SK-N-SH treated with all-trans-retinoic acid at 6 μM for 48 hours (cell line): ENCODE data around the gene OTOA.
A peak's percentile ranks its signal among the peaks of the same experiment; 100 is the strongest.

Source experiments
- ATAC-seq: fragments of 200-7000 bp; cut with Tn5 transposase; 3 replicates; pipeline ENCODE4 v1.9.1; 2020; ENCODE audit warnings: mild to moderate bottlenecking, moderate library complexity
- ARNTL ChIP-seq: fragments of 450-650 bp; formaldehyde crosslinking; IDR thresholded peaks from 2 replicates; pipeline ENCODE4 v1.5.0; 2020; ENCODE audit warnings: low read depth, mild to moderate bottlenecking, moderate library complexity, borderline replicate concordance
- BACH2 ChIP-seq: fragments of 250-450 bp; sonication (Bioruptor Pico); IDR thresholded peaks from 2 replicates; pipeline ENCODE4 v1.9.0; 2021; ENCODE audit warnings: mild to moderate bottlenecking, borderline replicate concordance
- CSDC2 ChIP-seq: fragments of 250-450 bp; sonication (Bioruptor Pico); IDR thresholded peaks from 2 replicates; pipeline ENCODE4 v1.5.0; 2020; ENCODE audit warnings: mild to moderate bottlenecking, moderate library complexity
- CSRNP3 ChIP-seq: fragments of 250-450 bp; sonication (Bioruptor Pico); IDR thresholded peaks from 2 replicates; pipeline ENCODE4 v1.5.1; 2021; ENCODE audit warnings: mild to moderate bottlenecking, moderate library complexity
- ESRRG ChIP-seq: fragments of 250-450 bp; sonication (Bioruptor Pico); IDR thresholded peaks from 2 replicates; pipeline ENCODE4 v1.6.1; 2021; ENCODE audit warnings: mild to moderate bottlenecking
- GLIS3 ChIP-seq: fragments of 250-450 bp; sonication (Bioruptor Pico); IDR thresholded peaks from 2 replicates; pipeline ENCODE4 v1.5.0; 2020; ENCODE audit warnings: mild to moderate bottlenecking, moderate library complexity
- ISL1 ChIP-seq: fragments of 250-450 bp; sonication (Bioruptor Pico); IDR thresholded peaks from 2 replicates; pipeline ENCODE4 v2.1.2; 2022; ENCODE audit warnings: mild to moderate bottlenecking, moderate library complexity
- OSR1 ChIP-seq: fragments of 250-450 bp; sonication (Bioruptor Pico); IDR thresholded peaks from 2 replicates; pipeline ENCODE4 v1.8.0; 2022; ENCODE audit warnings: moderate library complexity, mild to moderate bottlenecking, inconsistent platforms
- PPARA ChIP-seq: fragments of 250-450 bp; sonication (Bioruptor Pico); IDR thresholded peaks from 2 replicates; pipeline ENCODE4 v1.5.0; 2020; ENCODE audit warnings: mild to moderate bottlenecking, borderline replicate concordance
- RARB ChIP-seq: fragments of 250-450 bp; sonication (Bioruptor Pico); IDR thresholded peaks from 2 replicates; pipeline ENCODE4 v1.8.0; 2021; ENCODE audit warnings: mild to moderate bottlenecking, moderate library complexity
- SNAI2 ChIP-seq: fragments of 250-450 bp; sonication (Bioruptor Pico); IDR thresholded peaks from 2 replicates; pipeline ENCODE4 v1.5.0; 2020; ENCODE audit warnings: mild to moderate bottlenecking, moderate library complexity
- TCF4 ChIP-seq: fragments of 250-450 bp; sonication (Bioruptor Pico); IDR thresholded peaks from 2 replicates; pipeline ENCODE4 v1.8.0; 2021; ENCODE audit warnings: mild to moderate bottlenecking, moderate library complexity, borderline replicate concordance
- TOX ChIP-seq: fragments of 250-450 bp; sonication (Bioruptor Pico); IDR thresholded peaks from 2 replicates; pipeline ENCODE4 v1.8.0; 2021; ENCODE audit warnings: mild to moderate bottlenecking, moderate library complexity, borderline replicate concordance
- TSHZ2 ChIP-seq: fragments of 250-450 bp; sonication (Bioruptor Pico); IDR thresholded peaks from 2 replicates; pipeline ENCODE4 v1.5.0; 2020; ENCODE audit warnings: mild to moderate bottlenecking, moderate library complexity
- ZC3H10 ChIP-seq: fragments of 250-450 bp; sonication (Bioruptor Pico); IDR thresholded peaks from 2 replicates; pipeline ENCODE4 v1.5.1; 2021; ENCODE audit warnings: mild to moderate bottlenecking, moderate library complexity
- ZFP3 ChIP-seq: fragments of 250-450 bp; sonication (Bioruptor Pico); IDR thresholded peaks from 2 replicates; pipeline ENCODE4 v1.5.0; 2020; ENCODE audit warnings: mild to moderate bottlenecking, moderate library complexity
- ZFP30 ChIP-seq: fragments of 450-650 bp; formaldehyde crosslinking; IDR thresholded peaks from 2 replicates; pipeline ENCODE4 v1.5.0; 2022; ENCODE audit warnings: mild to moderate bottlenecking, moderate library complexity
- ZNF565 ChIP-seq: fragments of 450-650 bp; formaldehyde crosslinking; conservative IDR thresholded peaks from 2 replicates; pipeline ENCODE4 v1.5.0; 2020; ENCODE audit warnings: low read depth, mild to moderate bottlenecking, moderate library complexity
- ZNF70 ChIP-seq: fragments of 450-650 bp; formaldehyde crosslinking; IDR thresholded peaks from 2 replicates; pipeline ENCODE4 v1.5.0; 2020; ENCODE audit warnings: mild to moderate bottlenecking, moderate library complexity
- ZNF8 ChIP-seq: fragments of 450-650 bp; formaldehyde crosslinking; IDR thresholded peaks from 2 replicates; pipeline ENCODE4 v1.5.0; 2020; ENCODE audit warnings: mild to moderate bottlenecking, moderate library complexity
- TF ChIP-seq, protein P1 (sequence below): fragments of 250-450 bp; sonication (Bioruptor Pico); IDR thresholded peaks from 2 replicates; pipeline ENCODE4 v1.5.1; 2020; ENCODE audit warnings: low read depth, mild to moderate bottlenecking, moderate library complexity
- TF ChIP-seq, protein P2 (sequence below): fragments of 250-450 bp; sonication (Bioruptor Pico); IDR thresholded peaks from 2 replicates; pipeline ENCODE4 v1.8.0; 2020; ENCODE audit warnings: mild to moderate bottlenecking, moderate library complexity, borderline replicate concordance

The OTOA gene

DNA sequence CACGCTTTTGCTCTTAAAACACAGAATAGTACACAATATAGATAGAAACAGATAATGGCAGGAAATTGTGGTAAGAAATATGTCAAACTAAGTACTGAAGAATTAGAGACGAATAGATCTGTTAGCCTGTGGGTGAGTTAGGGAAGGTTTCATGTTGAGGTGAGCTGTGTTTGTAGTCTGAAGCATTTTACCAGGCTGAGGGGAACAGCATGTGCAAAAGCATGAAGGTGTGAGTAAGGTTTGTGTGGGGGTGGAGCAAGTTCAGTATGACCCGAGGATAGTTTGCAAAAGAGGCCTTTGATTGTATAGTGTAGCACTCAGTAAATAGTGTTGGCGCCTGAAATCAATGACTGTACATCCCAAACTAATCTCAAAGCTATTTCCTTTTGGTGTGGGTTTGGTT, 25.2 kb upstream of the OTOA start:
- no peak for TF ChIP-seq CSRNP3
- no peak for TF ChIP-seq ZNF8 (CRISPR knock-in tag)
- TF ChIP-seq SNAI2 (CRISPR knock-in tag), result no peak
- no peak for TF ChIP-seq ESRRG
- TF ChIP-seq, protein P1, sequence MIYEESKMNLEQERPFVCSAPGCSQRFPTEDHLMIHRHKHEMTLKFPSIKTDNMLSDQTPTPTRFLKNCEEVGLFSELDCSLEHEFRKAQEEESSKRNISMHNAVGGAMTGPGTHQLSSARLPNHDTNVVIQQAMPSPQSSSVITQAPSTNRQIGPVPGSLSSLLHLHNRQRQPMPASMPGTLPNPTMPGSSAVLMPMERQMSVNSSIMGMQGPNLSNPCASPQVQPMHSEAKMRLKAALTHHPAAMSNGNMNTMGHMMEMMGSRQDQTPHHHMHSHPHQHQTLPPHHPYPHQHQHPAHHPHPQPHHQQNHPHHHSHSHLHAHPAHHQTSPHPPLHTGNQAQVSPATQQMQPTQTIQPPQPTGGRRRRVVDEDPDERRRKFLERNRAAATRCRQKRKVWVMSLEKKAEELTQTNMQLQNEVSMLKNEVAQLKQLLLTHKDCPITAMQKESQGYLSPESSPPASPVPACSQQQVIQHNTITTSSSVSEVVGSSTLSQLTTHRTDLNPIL (CRISPR knock-in tag), result no peak
- no peak for TF ChIP-seq ISL1 (CRISPR knock-in tag)
- TF ChIP-seq TCF4 (CRISPR knock-in tag), result no peak
- no peak for TF ChIP-seq ZC3H10 (CRISPR knock-in tag)
- TF ChIP-seq PPARA (CRISPR knock-in tag), result no peak
- TF ChIP-seq, protein P2, sequence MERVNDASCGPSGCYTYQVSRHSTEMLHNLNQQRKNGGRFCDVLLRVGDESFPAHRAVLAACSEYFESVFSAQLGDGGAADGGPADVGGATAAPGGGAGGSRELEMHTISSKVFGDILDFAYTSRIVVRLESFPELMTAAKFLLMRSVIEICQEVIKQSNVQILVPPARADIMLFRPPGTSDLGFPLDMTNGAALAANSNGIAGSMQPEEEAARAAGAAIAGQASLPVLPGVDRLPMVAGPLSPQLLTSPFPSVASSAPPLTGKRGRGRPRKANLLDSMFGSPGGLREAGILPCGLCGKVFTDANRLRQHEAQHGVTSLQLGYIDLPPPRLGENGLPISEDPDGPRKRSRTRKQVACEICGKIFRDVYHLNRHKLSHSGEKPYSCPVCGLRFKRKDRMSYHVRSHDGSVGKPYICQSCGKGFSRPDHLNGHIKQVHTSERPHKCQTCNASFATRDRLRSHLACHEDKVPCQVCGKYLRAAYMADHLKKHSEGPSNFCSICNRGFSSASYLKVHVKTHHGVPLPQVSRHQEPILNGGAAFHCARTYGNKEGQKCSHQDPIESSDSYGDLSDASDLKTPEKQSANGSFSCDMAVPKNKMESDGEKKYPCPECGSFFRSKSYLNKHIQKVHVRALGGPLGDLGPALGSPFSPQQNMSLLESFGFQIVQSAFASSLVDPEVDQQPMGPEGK (CRISPR knock-in tag), result no peak
- TF ChIP-seq RARB, result no peak
- TF ChIP-seq ZNF70 (CRISPR knock-in tag), result no peak
- peak; percentile 61 for ATAC-seq

GRCh38 chr16:21639493-21639892, 24.3 kb upstream of the OTOA start:
- TF ChIP-seq TSHZ2 (CRISPR knock-in tag) (no peak), ZFP3 (CRISPR knock-in tag) (no peak), OSR1 (no peak), ARNTL (CRISPR knock-in tag) (no peak), CSRNP3 (no peak), ZNF565 (no peak), CSDC2 (CRISPR knock-in tag) (no peak), ZFP30 (no peak), ZNF70 (CRISPR knock-in tag) (no peak), ISL1 (CRISPR knock-in tag) (no peak), GLIS3 (CRISPR knock-in tag) (no peak), RARB (no peak), ZC3H10 (CRISPR knock-in tag) (no peak), ESRRG (no peak), TOX (CRISPR knock-in tag) (no peak), TCF4 (CRISPR knock-in tag) (no peak), BACH2 (no peak), PPARA (CRISPR knock-in tag) (no peak), SNAI2 (CRISPR knock-in tag) (no peak)
- TF ChIP-seq, protein P1 (CRISPR knock-in tag), result no peak
- TF ChIP-seq, all 23 proteins: peak for 0
- no peak for ATAC-seq
